GM12872 (cell line): ENCODE measurements around the gene TTC4.

Experiments used
- TF ChIP-seq, protein P1 (sequence below): IDR thresholded peaks from 3 replicates; pipeline ENCODE4 v1.5.1; 2011; ENCODE audit warnings: low read depth, mild to moderate bottlenecking, low read length, moderate library complexity; ENCODE audit not compliant: insufficient read depth

Gene TTC4

GRCh38 chr1:54763816-54764132 is 48.1 kb downstream of the TTC4 start:
- TF ChIP-seq, protein P1, sequence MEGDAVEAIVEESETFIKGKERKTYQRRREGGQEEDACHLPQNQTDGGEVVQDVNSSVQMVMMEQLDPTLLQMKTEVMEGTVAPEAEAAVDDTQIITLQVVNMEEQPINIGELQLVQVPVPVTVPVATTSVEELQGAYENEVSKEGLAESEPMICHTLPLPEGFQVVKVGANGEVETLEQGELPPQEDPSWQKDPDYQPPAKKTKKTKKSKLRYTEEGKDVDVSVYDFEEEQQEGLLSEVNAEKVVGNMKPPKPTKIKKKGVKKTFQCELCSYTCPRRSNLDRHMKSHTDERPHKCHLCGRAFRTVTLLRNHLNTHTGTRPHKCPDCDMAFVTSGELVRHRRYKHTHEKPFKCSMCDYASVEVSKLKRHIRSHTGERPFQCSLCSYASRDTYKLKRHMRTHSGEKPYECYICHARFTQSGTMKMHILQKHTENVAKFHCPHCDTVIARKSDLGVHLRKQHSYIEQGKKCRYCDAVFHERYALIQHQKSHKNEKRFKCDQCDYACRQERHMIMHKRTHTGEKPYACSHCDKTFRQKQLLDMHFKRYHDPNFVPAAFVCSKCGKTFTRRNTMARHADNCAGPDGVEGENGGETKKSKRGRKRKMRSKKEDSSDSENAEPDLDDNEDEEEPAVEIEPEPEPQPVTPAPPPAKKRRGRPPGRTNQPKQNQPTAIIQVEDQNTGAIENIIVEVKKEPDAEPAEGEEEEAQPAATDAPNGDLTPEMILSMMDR, result no peak

DNA sequence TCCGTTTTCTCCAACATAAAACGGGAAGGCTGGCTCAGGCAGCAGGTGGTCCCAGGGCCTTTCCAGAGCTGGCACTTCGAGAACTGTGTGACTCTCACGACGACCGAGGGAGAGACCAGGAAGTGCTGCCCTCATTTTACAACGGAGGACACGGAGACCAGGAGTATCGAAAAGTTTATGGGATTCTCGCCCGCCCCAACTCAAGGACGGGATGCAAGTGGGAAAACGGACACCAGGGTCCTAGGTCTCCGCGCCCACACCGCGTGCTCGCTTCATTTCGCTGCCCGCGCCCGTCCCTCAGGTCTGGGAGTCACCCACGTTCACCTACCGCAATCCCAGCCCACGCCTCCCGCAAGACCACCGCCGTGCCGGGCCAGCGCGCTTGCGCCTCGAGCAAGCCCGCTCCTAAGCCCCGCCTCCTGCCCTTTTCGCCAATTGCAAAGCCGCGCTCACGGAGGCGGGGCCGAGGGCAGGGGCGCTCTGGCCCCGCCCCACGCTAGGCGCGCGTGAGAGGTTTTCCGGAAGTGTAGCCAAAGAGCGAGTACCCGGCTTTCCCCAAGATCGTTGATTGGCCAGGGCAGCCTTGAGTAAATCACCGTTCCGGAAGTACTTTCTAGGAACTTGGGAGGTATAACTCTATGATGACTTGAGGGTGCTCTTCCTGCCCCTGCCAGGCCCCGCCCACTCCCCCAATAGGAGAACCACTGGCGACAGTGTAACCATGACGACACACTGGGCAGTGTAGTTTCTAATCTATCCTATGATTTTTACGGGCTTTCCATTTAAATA is 48.7 kb downstream of the TTC4 start, which contains the start of gene PARS2:
PARS2 (minus strand) TSS at position 391 of the 789 bp plus-strand sequence. CDS start 5,362 bp downstream, outside the sequence.
- TF ChIP-seq, protein P1, result no peak

- TF ChIP-seq, protein P1, result no peak
Measured at GRCh38 chr1:54764922-54765561, 49.4 kb downstream of the TTC4 start.

DNA sequence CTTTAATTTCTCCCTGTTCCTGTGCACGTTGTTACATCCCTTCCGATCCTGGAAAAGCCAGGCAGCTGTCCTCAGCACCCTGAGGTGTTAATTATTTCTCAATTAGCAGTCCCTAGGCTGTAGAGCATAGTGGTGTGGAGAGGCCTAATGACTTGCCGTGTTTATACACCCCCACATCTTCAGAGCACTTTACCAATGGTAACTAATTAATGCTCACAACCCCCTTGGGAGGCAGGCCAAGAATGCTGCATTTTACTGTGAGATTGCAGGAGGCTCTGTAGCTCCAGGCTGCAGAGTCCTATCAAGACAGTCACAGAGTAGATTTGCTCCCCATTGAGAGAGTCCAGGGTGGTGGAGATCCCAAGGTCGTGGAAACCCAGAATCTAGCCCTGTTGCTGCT is 51.1 kb downstream of the TTC4 start:
- TF ChIP-seq, protein P1, result no peak

DNA sequence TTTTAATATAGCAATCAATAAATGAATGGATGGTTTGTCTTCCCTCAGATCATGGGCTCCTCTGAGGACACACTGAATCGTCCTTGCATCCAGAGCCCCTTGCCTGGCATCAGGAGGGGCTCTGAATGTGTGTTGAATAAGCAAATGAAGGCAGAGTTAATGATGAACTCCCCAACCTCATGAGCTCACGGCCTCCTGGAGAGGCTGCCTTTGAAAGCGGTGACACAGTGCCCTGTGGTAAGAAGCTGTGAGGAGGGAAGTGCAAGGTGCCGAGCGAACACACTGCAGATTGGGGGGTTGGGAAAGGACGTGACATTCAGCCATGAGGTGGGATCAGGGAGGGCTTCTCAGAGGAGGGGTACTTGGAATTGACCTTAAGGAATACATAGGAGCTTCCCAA is 51.9 kb downstream of the TTC4 start:
- TF ChIP-seq, protein P1, result no peak

- TF ChIP-seq, protein P1, result 0 out of 3 replicates have a peak, but pooled peaks have one; percentile 7
Measured at GRCh38 chr1:54768093-54768492, 52.4 kb downstream of the TTC4 start.

DNA sequence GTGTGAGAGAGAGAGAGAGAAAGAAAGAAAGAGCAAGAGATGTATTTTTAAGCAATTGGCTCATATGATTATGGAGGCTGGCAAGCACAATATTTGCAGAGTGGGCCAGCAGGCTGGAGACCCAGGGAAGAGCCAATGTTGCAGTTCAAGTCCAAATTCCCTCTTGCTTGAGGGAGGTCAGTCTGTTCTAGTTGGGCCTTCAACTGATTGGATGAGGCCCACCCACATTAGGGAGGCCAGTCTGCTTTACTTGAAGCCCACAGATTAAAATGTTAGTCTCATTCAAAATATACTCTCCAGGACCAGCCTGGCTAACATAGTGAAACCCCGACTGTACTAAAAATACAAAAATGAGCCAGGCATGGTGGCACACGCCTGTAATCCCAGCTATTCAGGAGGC is 57.3 kb downstream of the TTC4 start:
- TF ChIP-seq, protein P1, result no peak
